ENCODE measurements around the gene PTGFR. TPM values are rescaled to one million over a fixed set of nuclear protein-coding genes. Genes with fewer than 3 reads are reported as not detected.

Gene PTGFR
- total RNA-seq, 1 donor from 2014 or later: 0.36 TPM

DNA sequence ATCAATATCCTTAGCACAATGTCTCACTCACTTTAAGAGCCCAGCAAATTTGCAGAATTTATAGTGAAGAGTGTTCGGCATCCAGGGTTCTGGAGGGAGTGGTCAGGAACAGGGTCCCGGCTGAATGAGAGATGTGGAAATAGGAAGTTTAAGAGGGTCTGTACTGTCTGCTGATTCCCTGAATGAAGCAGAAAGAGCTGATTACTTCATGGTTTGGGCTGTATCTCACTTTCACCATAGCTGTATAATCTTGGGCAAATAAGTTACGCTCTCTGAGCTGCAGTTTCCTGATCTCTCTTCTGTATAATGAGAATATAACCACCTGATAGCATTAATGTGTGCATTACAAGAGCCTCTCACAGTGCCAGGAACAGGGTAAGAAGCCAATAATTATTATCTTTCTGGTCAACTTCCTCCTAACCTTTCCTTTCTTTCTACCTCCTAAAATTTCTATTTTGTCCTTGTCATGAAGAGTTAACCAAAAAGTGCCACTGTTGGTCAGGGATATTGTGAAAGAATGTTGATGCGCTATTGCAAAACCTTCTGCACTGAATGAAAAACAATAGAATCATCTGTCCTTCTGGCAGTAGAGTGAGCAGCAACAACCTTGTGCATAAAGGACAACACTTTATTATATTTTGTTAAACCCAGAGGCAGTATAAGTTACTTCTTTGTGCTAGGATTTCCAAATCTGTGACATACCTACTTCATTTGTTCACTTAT lies 14.7 kb upstream of the PTGFR start:
- DNase-seq (ENCODE audit: extremely low spot score, unreplicated experiment): no peak
- TF ChIP-seq, protein P1, sequence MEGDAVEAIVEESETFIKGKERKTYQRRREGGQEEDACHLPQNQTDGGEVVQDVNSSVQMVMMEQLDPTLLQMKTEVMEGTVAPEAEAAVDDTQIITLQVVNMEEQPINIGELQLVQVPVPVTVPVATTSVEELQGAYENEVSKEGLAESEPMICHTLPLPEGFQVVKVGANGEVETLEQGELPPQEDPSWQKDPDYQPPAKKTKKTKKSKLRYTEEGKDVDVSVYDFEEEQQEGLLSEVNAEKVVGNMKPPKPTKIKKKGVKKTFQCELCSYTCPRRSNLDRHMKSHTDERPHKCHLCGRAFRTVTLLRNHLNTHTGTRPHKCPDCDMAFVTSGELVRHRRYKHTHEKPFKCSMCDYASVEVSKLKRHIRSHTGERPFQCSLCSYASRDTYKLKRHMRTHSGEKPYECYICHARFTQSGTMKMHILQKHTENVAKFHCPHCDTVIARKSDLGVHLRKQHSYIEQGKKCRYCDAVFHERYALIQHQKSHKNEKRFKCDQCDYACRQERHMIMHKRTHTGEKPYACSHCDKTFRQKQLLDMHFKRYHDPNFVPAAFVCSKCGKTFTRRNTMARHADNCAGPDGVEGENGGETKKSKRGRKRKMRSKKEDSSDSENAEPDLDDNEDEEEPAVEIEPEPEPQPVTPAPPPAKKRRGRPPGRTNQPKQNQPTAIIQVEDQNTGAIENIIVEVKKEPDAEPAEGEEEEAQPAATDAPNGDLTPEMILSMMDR (conservative IDR thresholded peaks at IDR 0.05): no peak
- Mint-ChIP-seq H3K4me1 (ENCODE audit: unreplicated experiment) (no peaks in the 10 kb centered on the region), H3K27ac (no peak overlapping the region), H3K36me3 (no peaks in the 10 kb centered on the region), H3K9me3 (no peaks in the 10 kb centered on the region), H3K27me3 (peaks cover 11% of the 10 kb centered on the region), H3K4me3 (no peak overlapping the region)

DNA sequence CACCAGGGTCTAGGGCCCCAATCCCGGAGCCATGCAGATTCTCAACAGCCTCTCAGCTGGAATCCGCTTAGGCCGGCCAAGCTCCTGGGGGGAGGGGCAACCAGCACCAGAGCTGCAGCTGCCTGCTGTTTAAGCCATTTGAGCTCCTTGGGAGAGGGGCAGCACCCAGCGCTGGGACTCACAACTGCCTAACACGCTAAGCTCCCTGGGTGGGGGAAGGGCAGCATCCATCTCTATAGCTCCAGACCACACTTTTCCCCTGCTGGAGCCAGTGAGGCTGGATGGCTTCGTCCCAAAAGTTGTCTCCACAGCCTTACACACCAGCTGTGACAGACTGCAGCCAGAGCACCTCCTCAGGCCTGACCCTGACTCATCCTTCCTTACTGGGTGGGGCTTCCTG lies 6.9 kb upstream of the PTGFR start:
- TF ChIP-seq, protein P1 (conservative IDR thresholded peaks at IDR 0.05): no peak
- DNase-seq (ENCODE audit: extremely low spot score, unreplicated experiment): no peak
- Mint-ChIP-seq H3K27me3 (peaks cover 45% of the 10 kb centered on the region), H3K36me3 (no peaks in the 10 kb centered on the region), H3K4me1 (ENCODE audit: unreplicated experiment) (no peaks in the 10 kb centered on the region), H3K27ac (no peak overlapping the region), H3K9me3 (no peaks in the 10 kb centered on the region), H3K4me3 (no peak overlapping the region)

DNA sequence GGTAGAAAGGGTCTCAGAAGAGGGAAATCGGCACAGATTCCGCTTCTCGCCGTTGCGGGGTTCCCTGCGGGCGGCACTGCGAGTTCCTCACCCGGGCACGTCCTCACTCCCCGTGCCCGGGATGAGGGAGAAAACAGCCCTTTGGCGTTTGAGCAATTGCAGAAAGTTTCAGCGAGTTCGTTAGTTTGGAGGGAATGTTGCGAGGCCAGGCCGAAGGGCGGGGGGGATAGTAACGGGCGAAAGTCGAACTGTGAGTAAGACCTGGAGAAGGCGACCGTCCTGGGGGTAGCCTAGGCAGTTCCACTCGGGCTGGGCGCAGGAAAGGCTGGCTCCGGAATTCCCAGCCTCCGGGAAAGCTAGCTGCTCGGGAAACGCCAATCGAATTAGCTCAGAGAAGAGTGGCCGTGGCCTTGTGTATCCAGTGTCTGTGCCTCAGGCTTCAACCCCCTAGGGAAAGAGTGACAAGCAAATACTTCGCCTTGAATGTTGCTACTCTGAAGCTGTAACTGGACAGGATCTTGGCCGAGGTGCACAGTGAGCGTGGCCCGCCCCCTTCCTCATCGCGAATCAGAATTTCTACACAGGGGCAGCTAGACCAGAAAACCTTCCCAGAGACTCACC lies 787 bp downstream of the PTGFR start:
- H3K9me3 Mint-ChIP-seq: no peaks in the 10 kb centered on the region
- H3K36me3 Mint-ChIP-seq: no peaks in the 10 kb centered on the region
- peaks cover 4% of the 10 kb centered on the region for H3K4me1 Mint-ChIP-seq (ENCODE audit: unreplicated experiment)
- no peak for DNase-seq (ENCODE audit: extremely low spot score, unreplicated experiment)
- peak overlapping the region; percentile 91 for H3K4me3 Mint-ChIP-seq
- TF ChIP-seq, protein P1 (conservative IDR thresholded peaks at IDR 0.05): no peak
- peaks cover 86% of the 10 kb centered on the region for H3K27me3 Mint-ChIP-seq
- no peak overlapping the region for H3K27ac Mint-ChIP-seq

DNA sequence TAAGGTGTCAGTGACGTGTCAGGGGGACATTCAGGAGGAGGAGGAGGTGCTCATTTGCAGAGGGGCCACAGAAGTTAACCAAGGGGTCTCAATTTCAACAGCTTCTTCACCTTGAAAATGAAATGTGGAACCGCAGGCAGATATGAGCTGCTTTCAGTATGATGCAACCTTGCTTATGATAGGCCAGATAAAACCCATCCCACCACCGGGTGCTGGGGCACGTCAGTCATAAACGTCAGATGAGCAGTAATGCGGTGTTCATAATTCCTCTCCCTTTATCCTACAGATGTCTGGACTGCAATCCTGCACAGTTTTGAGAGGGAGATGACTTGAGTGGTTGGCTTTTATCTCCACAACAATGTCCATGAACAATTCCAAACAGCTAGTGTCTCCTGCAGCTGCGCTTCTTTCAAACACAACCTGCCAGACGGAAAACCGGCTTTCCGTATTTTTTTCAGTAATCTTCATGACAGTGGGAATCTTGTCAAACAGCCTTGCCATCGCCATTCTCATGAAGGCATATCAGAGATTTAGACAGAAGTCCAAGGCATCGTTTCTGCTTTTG lies 1.7 kb downstream of the PTGFR start:
- Mint-ChIP-seq H3K4me3 (no peak overlapping the region), H3K27me3 (peaks cover 84% of the 10 kb centered on the region), H3K27ac (no peak overlapping the region), H3K9me3 (no peaks in the 10 kb centered on the region), H3K4me1 (ENCODE audit: unreplicated experiment) (peaks cover 4% of the 10 kb centered on the region), H3K36me3 (no peaks in the 10 kb centered on the region)
- TF ChIP-seq, protein P1 (conservative IDR thresholded peaks at IDR 0.05): no peak
- no peak for DNase-seq (ENCODE audit: extremely low spot score, unreplicated experiment)

DNA sequence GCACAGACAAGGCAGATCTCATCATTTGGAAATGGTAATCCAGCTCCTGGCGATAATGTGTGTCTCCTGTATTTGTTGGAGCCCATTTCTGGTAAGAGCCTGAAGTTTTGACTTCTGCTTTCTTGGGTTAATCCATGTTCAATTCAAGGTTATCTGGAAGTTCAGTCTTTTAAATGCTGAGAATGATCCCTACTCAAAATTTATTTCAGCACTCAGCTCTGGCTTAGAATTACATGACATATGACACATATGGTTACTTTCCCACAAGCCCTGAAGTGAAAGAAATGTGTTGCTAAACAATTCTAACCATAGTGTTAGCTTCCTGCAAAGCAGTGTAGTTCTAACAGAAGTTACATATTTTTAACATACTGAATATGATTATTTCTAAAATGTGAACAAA lies 2.7 kb downstream of the PTGFR start:
- TF ChIP-seq, protein P1 (conservative IDR thresholded peaks at IDR 0.05): no peak
- DNase-seq (ENCODE audit: extremely low spot score, unreplicated experiment): no peak
- Mint-ChIP-seq H3K9me3 (no peaks in the 10 kb centered on the region), H3K4me3 (no peak overlapping the region), H3K27ac (no peak overlapping the region), H3K36me3 (no peaks in the 10 kb centered on the region), H3K27me3 (peaks cover 77% of the 10 kb centered on the region), H3K4me1 (ENCODE audit: unreplicated experiment) (peaks cover 4% of the 10 kb centered on the region)

Data from type B pancreatic cell (in vitro differentiated cells).